Ishikawa (cell line): Measurements from ENCODE around the gene RPTOR.

ENCODE experiments used
- CEBPB ChIP-seq: IDR thresholded peaks from 2 replicates; pipeline ENCODE4 v1.6.1; 2012
- EP300 ChIP-seq: IDR thresholded peaks from 2 replicates; pipeline ENCODE4 v1.6.1; 2012; ENCODE audit warnings: borderline replicate concordance
- FOXM1 ChIP-seq: IDR thresholded peaks from 2 replicates; pipeline ENCODE4 v1.6.1; 2012; ENCODE audit warnings: low read depth, borderline replicate concordance
- MAX ChIP-seq: IDR thresholded peaks from 2 replicates; pipeline ENCODE4 v1.6.1; 2012
- RAD21 ChIP-seq: IDR thresholded peaks from 2 replicates; pipeline ENCODE4 v1.6.1; 2012; ENCODE audit warnings: low read depth
- TAF1 ChIP-seq: IDR thresholded peaks from 2 replicates; pipeline ENCODE4 v1.6.1; 2012; ENCODE audit warnings: low read depth, mild to moderate bottlenecking
- TCF12 ChIP-seq: IDR thresholded peaks from 2 replicates; pipeline ENCODE4 v1.6.1; 2012; ENCODE audit warnings: low read depth
- USF1 ChIP-seq: IDR thresholded peaks from 2 replicates; pipeline ENCODE4 v1.6.1; 2012
- YY1 ChIP-seq: IDR thresholded peaks from 2 replicates; pipeline ENCODE4 v1.6.1; 2012; ENCODE audit warnings: low read depth

- no peak for TF ChIP-seq TCF12
- TF ChIP-seq FOXM1 = no peak
- no peak for TF ChIP-seq EP300
- no peak; the same call in 1 of the 2 replicates for TF ChIP-seq MAX
- no peak for TF ChIP-seq YY1
- no peak for TF ChIP-seq RAD21
- no peak for TF ChIP-seq CEBPB
- no peak for TF ChIP-seq TAF1
- TF ChIP-seq USF1 = no peak
These were observed 180.2 kb downstream of the RPTOR start for GRCh38 chr17:80724775-80725266.
